ENCODE data around the gene SYT13.

SYT13 gene

DNA sequence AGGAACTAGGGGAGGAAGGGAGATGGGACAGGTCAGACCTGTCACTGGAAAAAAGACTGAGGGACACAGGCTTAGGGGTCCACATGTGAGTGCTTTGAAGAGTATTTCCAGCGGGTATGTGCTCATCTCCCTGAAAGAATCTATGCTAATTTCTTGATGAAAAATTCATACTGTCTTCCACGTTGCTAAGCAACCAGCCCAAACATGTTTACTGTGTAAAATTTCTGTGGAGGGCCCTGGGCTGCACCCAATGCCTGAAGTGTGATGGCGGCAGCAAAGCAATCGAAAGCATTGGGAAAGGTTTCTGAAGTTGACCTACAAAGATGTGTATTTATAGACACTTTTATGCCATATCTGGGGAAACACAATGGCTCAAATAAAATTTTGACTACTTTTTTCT, 7.4 kb downstream of the SYT13 start:
- TF ChIP-seq, protein P1, sequence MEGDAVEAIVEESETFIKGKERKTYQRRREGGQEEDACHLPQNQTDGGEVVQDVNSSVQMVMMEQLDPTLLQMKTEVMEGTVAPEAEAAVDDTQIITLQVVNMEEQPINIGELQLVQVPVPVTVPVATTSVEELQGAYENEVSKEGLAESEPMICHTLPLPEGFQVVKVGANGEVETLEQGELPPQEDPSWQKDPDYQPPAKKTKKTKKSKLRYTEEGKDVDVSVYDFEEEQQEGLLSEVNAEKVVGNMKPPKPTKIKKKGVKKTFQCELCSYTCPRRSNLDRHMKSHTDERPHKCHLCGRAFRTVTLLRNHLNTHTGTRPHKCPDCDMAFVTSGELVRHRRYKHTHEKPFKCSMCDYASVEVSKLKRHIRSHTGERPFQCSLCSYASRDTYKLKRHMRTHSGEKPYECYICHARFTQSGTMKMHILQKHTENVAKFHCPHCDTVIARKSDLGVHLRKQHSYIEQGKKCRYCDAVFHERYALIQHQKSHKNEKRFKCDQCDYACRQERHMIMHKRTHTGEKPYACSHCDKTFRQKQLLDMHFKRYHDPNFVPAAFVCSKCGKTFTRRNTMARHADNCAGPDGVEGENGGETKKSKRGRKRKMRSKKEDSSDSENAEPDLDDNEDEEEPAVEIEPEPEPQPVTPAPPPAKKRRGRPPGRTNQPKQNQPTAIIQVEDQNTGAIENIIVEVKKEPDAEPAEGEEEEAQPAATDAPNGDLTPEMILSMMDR (conservative IDR thresholded peaks at IDR 0.05; ENCODE audit: control insufficient read depth, insufficient read depth, low read depth, low read length) = no peak
- H3K4me3 ChIP-seq (ENCODE audit: control insufficient read depth, low read depth, low read length) = no peak overlapping the region
- DNase-seq (ENCODE audit: low read depth) = no peak

DNA sequence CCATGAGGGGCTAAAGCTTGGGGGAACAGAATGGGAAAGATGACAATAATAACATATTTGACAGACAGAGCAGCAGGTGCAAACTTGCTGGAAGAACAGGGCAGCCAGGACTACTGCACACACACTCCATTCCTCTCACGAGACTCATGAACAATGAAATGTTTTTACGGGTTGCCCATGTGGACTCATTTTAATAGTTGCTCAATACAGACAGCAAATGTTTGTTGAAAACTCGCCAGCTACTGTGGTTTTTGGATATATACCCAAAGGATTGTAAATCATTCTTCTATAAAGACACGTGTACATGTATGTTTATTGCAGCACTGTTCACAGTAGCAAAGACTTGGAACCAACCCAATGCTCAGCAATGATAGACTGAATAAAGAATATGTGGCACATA, 10.3 kb downstream of the SYT13 start:
- TF ChIP-seq, protein P1 (conservative IDR thresholded peaks at IDR 0.05; ENCODE audit: control insufficient read depth, insufficient read depth, low read depth, low read length) = no peak
- no peak overlapping the region for H3K4me3 ChIP-seq (ENCODE audit: control insufficient read depth, low read depth, low read length)
- peak; percentile 62 for DNase-seq (ENCODE audit: low read depth)

DNA sequence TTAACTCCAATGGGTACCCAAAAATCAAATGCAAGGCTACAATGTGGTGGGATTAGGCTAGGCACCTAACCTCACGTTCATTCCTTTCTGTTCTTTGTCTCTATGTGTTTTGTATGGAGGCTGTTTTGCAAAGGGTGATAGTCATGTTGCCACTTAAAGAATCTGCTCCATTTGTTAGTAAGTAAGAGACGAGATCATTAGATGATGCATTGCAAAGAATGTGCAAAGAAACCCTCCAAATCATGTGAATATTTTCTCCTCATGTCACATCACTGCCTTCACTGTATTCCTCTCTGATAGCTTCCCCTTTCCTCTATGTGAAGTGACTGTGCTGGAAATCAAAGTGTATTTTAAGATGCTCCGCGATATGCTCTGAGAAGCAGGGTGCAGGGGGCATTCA, 11.9 kb downstream of the SYT13 start:
- no peak overlapping the region for H3K4me3 ChIP-seq (ENCODE audit: control insufficient read depth, low read depth, low read length)
- no peak for DNase-seq (ENCODE audit: low read depth)
- TF ChIP-seq, protein P1 (conservative IDR thresholded peaks at IDR 0.05; ENCODE audit: control insufficient read depth, insufficient read depth, low read depth, low read length) = no peak

DNA sequence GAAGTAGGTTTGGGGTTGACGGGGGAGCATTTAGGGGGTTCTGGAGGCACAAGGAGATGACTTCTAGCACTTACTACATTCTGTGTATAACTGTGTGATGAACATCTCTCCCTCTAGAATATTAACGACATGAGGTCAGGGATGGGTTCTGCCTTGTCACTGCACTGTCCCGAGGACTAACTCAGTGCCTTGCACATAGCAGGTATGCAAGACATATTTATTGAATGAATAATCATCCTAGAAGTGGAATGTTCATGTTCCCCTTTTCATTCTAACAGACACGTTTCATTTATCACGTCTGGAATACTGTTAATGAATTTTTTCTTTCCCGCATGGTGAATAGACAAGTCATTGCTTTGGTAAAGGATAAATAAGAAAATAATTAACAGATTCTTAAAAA, 12.6 kb downstream of the SYT13 start:
- H3K4me3 ChIP-seq (ENCODE audit: control insufficient read depth, low read depth, low read length) = no peak overlapping the region
- TF ChIP-seq, protein P1 (conservative IDR thresholded peaks at IDR 0.05; ENCODE audit: control insufficient read depth, insufficient read depth, low read depth, low read length) = no peak
- DNase-seq (ENCODE audit: low read depth) = no peak

DNA sequence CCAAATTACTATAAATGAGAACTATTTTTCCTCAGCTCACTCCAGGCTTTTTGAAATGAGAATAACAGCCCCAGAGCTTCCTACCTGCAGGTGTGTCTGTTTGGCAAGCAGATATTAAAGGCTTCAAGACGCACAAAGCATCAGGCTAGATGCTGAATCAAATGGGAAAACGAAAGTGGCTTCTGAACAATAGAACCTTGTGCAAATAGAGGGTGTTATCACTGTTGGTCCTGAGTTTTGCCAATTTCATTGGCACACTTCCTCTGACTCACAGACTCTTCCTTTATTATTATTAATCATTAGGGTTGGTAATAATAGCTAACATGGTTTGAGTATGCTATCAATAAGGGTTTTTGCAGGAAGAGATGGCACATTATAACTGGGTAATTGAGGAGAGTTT, 13.4 kb downstream of the SYT13 start:
- no peak overlapping the region for H3K4me3 ChIP-seq (ENCODE audit: control insufficient read depth, low read depth, low read length)
- TF ChIP-seq, protein P1 (conservative IDR thresholded peaks at IDR 0.05; ENCODE audit: control insufficient read depth, insufficient read depth, low read depth, low read length) = no peak
- DNase-seq (ENCODE audit: low read depth) = no peak

DNA sequence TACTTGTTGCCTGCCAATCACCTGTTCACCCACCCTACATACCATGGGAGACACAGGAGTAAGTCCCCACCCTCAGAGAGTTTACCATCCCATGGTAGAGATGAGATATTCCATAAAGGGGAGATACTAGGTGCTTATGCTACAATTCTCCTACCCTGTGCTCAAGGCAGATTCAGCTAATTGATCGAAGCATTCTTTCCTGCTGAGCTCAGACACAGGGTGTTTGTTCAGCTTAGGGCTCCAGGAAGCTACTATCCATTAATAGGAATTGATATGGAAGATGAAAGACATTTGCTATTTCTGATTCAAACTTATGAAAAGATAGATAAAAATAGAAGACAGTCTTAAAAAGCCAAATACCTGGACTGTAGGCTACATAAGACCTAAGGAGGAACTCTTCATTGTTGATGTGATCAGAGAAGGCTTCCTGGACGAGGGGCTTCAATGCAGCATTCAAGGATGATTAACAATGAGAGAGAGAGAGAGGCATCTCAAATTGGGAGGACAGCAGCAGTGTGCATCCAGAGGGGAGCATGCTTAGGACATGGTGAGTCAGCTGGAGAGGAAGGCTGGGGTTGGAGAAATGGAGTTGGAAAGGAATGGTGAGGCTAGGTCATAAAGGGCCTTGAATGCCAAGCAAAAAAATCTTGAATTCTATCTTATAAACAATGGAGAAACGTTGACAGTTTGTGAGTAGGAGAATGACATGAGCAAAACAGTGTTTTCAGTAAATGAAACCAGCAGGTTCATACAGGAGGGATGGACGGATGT, 15.0 kb downstream of the SYT13 start:
- H3K4me3 ChIP-seq (ENCODE audit: control insufficient read depth, low read depth, low read length) = no peak overlapping the region
- no peak for DNase-seq (ENCODE audit: low read depth)
- TF ChIP-seq, protein P1 (conservative IDR thresholded peaks at IDR 0.05; ENCODE audit: control insufficient read depth, insufficient read depth, low read depth, low read length) = no peak

Data from fibroblast of mammary gland (primary cell).